Caco-2 (cell line): Measurements from ENCODE around the gene FAM81A. TPM values are rescaled to one million over a fixed set of nuclear protein-coding genes. Genes with fewer than 3 reads are reported as not detected.

Experiments
- BruUV-seq: library from RNA; stranded (reverse); fragments of 400-500 nt; replicated peaks from 2 replicates; lab custom pipeline; 2021; lab: Mats Ljungman, UMichigan
- CTCF ChIA-PET: fragments of 300-600 bp; sonication (Branson Sonifier 250); formaldehyde crosslinking; loops from one replicate; lab custom pipeline; 2022; ENCODE audit warnings: antibody characterized with exemption; lab: Charles Lee
- POLR2A ChIA-PET: fragments of 300-600 bp; sonication (Branson Sonifier 250); formaldehyde crosslinking; loops from one replicate; lab custom pipeline; 2022; ENCODE audit warnings: antibody characterized with exemption; lab: Charles Lee
- DNase-seq, 2 experiments: peaks; one replicate each; pipeline versions ENCODE4 v3.0.0 to v3.0.0-alpha.2; 2020 to 2022
- H3K27me3 ChIP-seq: replicated peaks from 2 replicates; pipeline ENCODE4 v1.6.0; 2011; ENCODE audit warnings: low read length; ENCODE audit not compliant: control insufficient read depth, insufficient read depth
- H3K36me3 ChIP-seq: 2 replicates; pipeline ENCODE4 v1.5.1; 2011; ENCODE audit warnings: low read length; ENCODE audit not compliant: control insufficient read depth, insufficient read depth
- H3K4me1 ChIP-seq: fragments of 250-450 bp; sonication (Bioruptor Pico); 2 replicates; pipeline ENCODE4 v1.5.1; 2020; ENCODE audit warnings: mild to moderate bottlenecking
- H3K4me3 ChIP-seq: 2 replicates; pipeline ENCODE4 v1.5.1; 2011; ENCODE audit warnings: low read depth, mild to moderate bottlenecking, control low read depth, low read length
- H3K9me3 ChIP-seq: fragments of 250-450 bp; sonication (Bioruptor Pico); 2 replicates; pipeline ENCODE4 v1.5.1; 2020; ENCODE audit warnings: mild to moderate bottlenecking, moderate library complexity
- H3K27ac Mint-ChIP-seq: one replicate; pipeline ENCODE4 v1.8.0; 2022; ENCODE audit warnings: mixed read lengths; ENCODE audit not compliant: unreplicated experiment
- H3K27me3 Mint-ChIP-seq: one replicate; pipeline ENCODE4 v1.8.0; 2022; ENCODE audit warnings: mixed read lengths; ENCODE audit not compliant: insufficient read depth, unreplicated experiment
- H3K36me3 Mint-ChIP-seq: one replicate; pipeline ENCODE4 v1.8.0; 2022; ENCODE audit warnings: mild to moderate bottlenecking, mixed read lengths; ENCODE audit not compliant: insufficient read depth, unreplicated experiment
- H3K4me1 Mint-ChIP-seq: one replicate; pipeline ENCODE4 v1.8.0; 2022; ENCODE audit warnings: low read depth, mixed read lengths; ENCODE audit not compliant: unreplicated experiment
- H3K4me3 Mint-ChIP-seq: one replicate; pipeline ENCODE4 v1.8.0; 2022; ENCODE audit warnings: mild to moderate bottlenecking, moderate library complexity, mixed read lengths; ENCODE audit not compliant: unreplicated experiment
- H3K9me3 Mint-ChIP-seq: one replicate; pipeline ENCODE4 v1.8.0; 2022; ENCODE audit warnings: mixed read lengths; ENCODE audit not compliant: unreplicated experiment
- CTCF ChIP-seq, 2 experiments: fragments of 200-600 bp in 1 of 2; IDR thresholded peaks; 1 replicate in 1 of 2; 2 replicates in 1 of 2; pipeline versions ENCODE4 v1.5.1 to v1.8.0; 2011 to 2022; ENCODE audit warnings: antibody characterized with exemption in 1 of 2, control low read depth in 1 of 2, inconsistent platforms in 1 of 2, low read depth in 1 of 2, low read length in 1 of 2, mild to moderate bottlenecking in 1 of 2, moderate library complexity in 1 of 2; ENCODE audit not compliant: insufficient read depth in 1 of 2, severe bottlenecking in 1 of 2, unreplicated experiment in 1 of 2
- intact Hi-C: fragments of 100-400 bp; cut with micrococcal nuclease; formaldehyde crosslinking; loops from one replicate; pipeline ENCODE4 v1.10.0; 2022; ENCODE audit not compliant: unreplicated experiment
- total RNA-seq: library from RNA; stranded (reverse); gene quantifications from 2 replicates; pipeline ENCODE4 v1.2.3, GENCODE V29; 2022

Gene FAM81A
- total RNA-seq, 1 experiment from 2014 or later, result 6.8 TPM

GRCh38 chr15:59556380-59556779 lies 118.4 kb downstream of the FAM81A start:
- Histone ChIP-seq H3K36me3 (no peaks in the 10 kb centered on the region), H3K27me3 (no peaks in the 10 kb centered on the region; the same call in 1 of the 2 replicates), H3K4me1 (peaks cover 13% of the 10 kb centered on the region), H3K9me3 (no peaks in the 10 kb centered on the region), H3K4me3 (no peak overlapping the region)
- H3K4me1 Mint-ChIP-seq, result peaks cover 13% of the 10 kb centered on the region
- TF ChIP-seq CTCF (IDR thresholded peaks at IDR 0.05; ENCODE audit: insufficient read depth in 1 of 2, low read depth in 1 of 2, low read length in 1 of 2, severe bottlenecking in 1 of 2, unreplicated experiment in 1 of 2), result no peak
- peaks cover 4% of the 10 kb centered on the region for H3K27me3 Mint-ChIP-seq
- no TSS peak for BruUV-seq
- no peak overlapping the region for H3K27ac Mint-ChIP-seq
- H3K36me3 Mint-ChIP-seq, result no peaks in the 10 kb centered on the region
- no peak overlapping the region for H3K4me3 Mint-ChIP-seq
- intact Hi-C loops, result no loop called here
- ChIA-PET POLR2A (no interaction called here), CTCF (no interaction called here)
- DNase-seq, result no peak
- no peaks in the 10 kb centered on the region for H3K9me3 Mint-ChIP-seq

- POLR2A ChIA-PET, result no interaction called here
- intact Hi-C loops, result no loop called here
- Mint-ChIP-seq H3K4me3 (no peak overlapping the region), H3K36me3 (no peaks in the 10 kb centered on the region), H3K27ac (no peak overlapping the region), H3K27me3 (peaks cover 4% of the 10 kb centered on the region), H3K4me1 (peaks cover 13% of the 10 kb centered on the region), H3K9me3 (no peaks in the 10 kb centered on the region)
- H3K9me3 ChIP-seq, result no peaks in the 10 kb centered on the region
- DNase-seq, result no peak
- H3K36me3 ChIP-seq, result no peaks in the 10 kb centered on the region
- H3K27me3 ChIP-seq, result no peaks in the 10 kb centered on the region
- TF ChIP-seq CTCF (IDR thresholded peaks at IDR 0.05; ENCODE audit: insufficient read depth in 1 of 2, low read depth in 1 of 2, low read length in 1 of 2, severe bottlenecking in 1 of 2, unreplicated experiment in 1 of 2), result no peak
- H3K4me1 ChIP-seq, result peaks cover 11% of the 10 kb centered on the region
- no peak overlapping the region for H3K4me3 ChIP-seq
- CTCF ChIA-PET, result no interaction called here
- no TSS peak for BruUV-seq
Observed at GRCh38 chr15:59557581-59557980, 119.6 kb downstream of the FAM81A start.

- intact Hi-C loops, result no loop called here
- TF ChIP-seq CTCF (IDR thresholded peaks at IDR 0.05; ENCODE audit: insufficient read depth in 1 of 2, low read depth in 1 of 2, low read length in 1 of 2, severe bottlenecking in 1 of 2, unreplicated experiment in 1 of 2), result no peak
- no TSS peak for BruUV-seq
- H3K27me3 ChIP-seq, result no peaks in the 10 kb centered on the region
- H3K4me3 Mint-ChIP-seq, result no peak overlapping the region
- no peaks in the 10 kb centered on the region; the same call in 1 of the 2 replicates for H3K9me3 ChIP-seq
- H3K4me1 ChIP-seq, result peaks cover 6% of the 10 kb centered on the region
- H3K27me3 Mint-ChIP-seq, result peaks cover 4% of the 10 kb centered on the region
- POLR2A ChIA-PET, result no interaction called here
- H3K9me3 Mint-ChIP-seq, result no peaks in the 10 kb centered on the region
- H3K36me3 Mint-ChIP-seq, result no peaks in the 10 kb centered on the region
- H3K4me3 ChIP-seq, result no peak overlapping the region
- peaks cover 12% of the 10 kb centered on the region for H3K4me1 Mint-ChIP-seq
- no peak for DNase-seq
- CTCF ChIA-PET, result interaction anchor here (1.2 kb wide), 1 partner anchor 30 kb away, joined by 3 read pairs; no protein-coding TSS in a partner anchor
- H3K36me3 ChIP-seq, result no peaks in the 10 kb centered on the region
- H3K27ac Mint-ChIP-seq, result no peak overlapping the region
Observed at GRCh38 chr15:59558851-59559250, 120.9 kb downstream of the FAM81A start.
